ENCODE measurements around the gene SCGB3A2.

SCGB3A2 gene

GRCh38 chr5:147930769-147931168 lies 52.3 kb downstream of the SCGB3A2 start:
- Histone ChIP-seq H3K9me3 (ENCODE audit: control insufficient read depth, low read length) (no peaks in the 10 kb centered on the region), H3K4me2 (ENCODE audit: low read length, poor library complexity, severe bottlenecking) (no peak overlapping the region), H4K8ac (ENCODE audit: low read length) (no peak overlapping the region), H3K4me1 (ENCODE audit: control insufficient read depth, insufficient read depth, low read depth, low read length) (no peaks in the 10 kb centered on the region), H3K27ac (ENCODE audit: low read length, poor library complexity, severe bottlenecking) (no peak overlapping the region), H3K27me3 (ENCODE audit: control insufficient read depth in 1 of 2, insufficient read depth in 1 of 2, low read length in 2 of 2) (peaks cover 8 to 38% of the 10 kb centered on the region in 2 experiments), H2AFZ (ENCODE audit: low read depth, low read length) (no peak overlapping the region), H3K4me3 (ENCODE audit: insufficient read depth in 1 of 2, low read depth in 1 of 2, low read length in 2 of 2) (no peak overlapping the region), H3K36me3 (ENCODE audit: control insufficient read depth in 1 of 2, insufficient read depth in 2 of 2, low read depth in 1 of 2, low read length in 2 of 2) (no peaks in the 10 kb centered on the region), H2BK12ac (ENCODE audit: low read length in 2 of 2) (no peak overlapping the region), H3K4ac (ENCODE audit: low read depth in 1 of 2, low read length in 2 of 2) (no peak overlapping the region), H2BK15ac (ENCODE audit: low read depth, poor library complexity, severe bottlenecking) (no peak overlapping the region), H3K18ac (ENCODE audit: low read depth in 1 of 2, low read length in 2 of 2) (no peak overlapping the region), H2AK5ac (ENCODE audit: low read length, severe bottlenecking) (no peak overlapping the region), H3K23ac (ENCODE audit: low read length in 2 of 2) (no peak overlapping the region), H2BK120ac (ENCODE audit: low read depth, low read length) (no peak overlapping the region), H3K14ac (ENCODE audit: low read length in 2 of 2) (no peak overlapping the region), H2BK5ac (ENCODE audit: low read depth, low read length, poor library complexity, severe bottlenecking) (no peak overlapping the region), H4K91ac (ENCODE audit: low read length) (no peak overlapping the region), H3K79me1 (replicated peaks; ENCODE audit: low read length, poor library complexity, severe bottlenecking) (no peaks in the 10 kb centered on the region), H3K9ac (ENCODE audit: low read length) (no peak overlapping the region)
- no peak for DNase-seq
- 94% methylated on average over 1 of the region's 2 CpGs for WGBS
